Retinal pigment epithelial cell (primary cell): ENCODE measurements around the gene ARL4A.

Source experiments
- DNase-seq: peaks from one replicate; pipeline ENCODE4 v3.0.0-alpha.2; 2010; ENCODE audit warnings: low read depth
- H3K4me3 ChIP-seq: 2 replicates; pipeline ENCODE4 v1.5.1; 2011; ENCODE audit warnings: mild to moderate bottlenecking, low read length, control low read depth, moderate library complexity
- CTCF ChIP-seq: conservative IDR thresholded peaks from 2 replicates; pipeline ENCODE4 v1.5.1; 2011; ENCODE audit warnings: low read depth, low read length, control low read depth, inconsistent platforms

Gene ARL4A

GRCh38 chr7:12728192-12728538 lies 40.7 kb downstream of the ARL4A start:
- no peak overlapping the region for H3K4me3 ChIP-seq
- DNase-seq: no peak
- TF ChIP-seq CTCF: no peak

DNA sequence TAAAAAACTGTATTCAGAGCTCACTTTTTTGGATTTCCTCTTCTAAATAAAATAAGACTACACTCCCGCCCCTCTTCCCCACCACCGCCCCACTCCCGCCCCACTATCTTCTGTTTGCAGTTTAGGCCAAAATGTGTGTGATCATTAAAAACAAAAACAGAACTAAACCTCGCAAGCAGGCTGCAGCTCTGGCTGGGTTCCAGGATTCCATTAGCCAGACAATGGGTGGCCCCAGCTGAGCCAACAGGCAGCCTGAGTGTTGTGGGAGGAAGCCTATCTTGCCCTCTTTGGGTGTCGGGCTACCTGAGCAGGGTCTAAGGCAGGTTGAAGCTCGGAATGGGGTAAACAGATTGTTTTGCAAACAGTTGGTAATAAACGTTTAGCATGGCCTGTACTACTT lies 41.7 kb downstream of the ARL4A start:
- no peak for TF ChIP-seq CTCF
- no peak for DNase-seq
- no peak overlapping the region for H3K4me3 ChIP-seq

DNA sequence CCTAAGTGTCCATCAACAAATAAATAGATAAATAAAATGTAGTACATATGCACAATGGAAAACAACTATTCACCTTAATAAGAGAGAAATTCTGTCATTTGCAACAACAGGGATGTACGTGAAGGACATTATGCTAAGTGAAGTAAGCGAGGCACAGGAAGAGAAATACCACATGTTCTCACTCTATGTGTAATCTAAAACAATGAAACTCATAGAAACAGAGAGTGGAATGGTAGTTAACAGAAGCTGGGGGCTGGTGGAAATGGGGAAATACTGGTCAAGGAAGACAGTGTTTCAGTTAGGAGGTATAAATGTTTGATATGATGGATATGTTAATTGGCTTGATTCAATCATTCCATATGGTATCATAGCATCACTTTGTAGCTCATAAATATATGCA lies 43.1 kb downstream of the ARL4A start:
- H3K4me3 ChIP-seq: no peak overlapping the region
- no peak for DNase-seq
- no peak for TF ChIP-seq CTCF

- H3K4me3 ChIP-seq: no peak overlapping the region
- peak; percentile 22 for TF ChIP-seq CTCF
- no peak for DNase-seq
Measured at GRCh38 chr7:12731214-12731656, 43.8 kb downstream of the ARL4A start.

DNA sequence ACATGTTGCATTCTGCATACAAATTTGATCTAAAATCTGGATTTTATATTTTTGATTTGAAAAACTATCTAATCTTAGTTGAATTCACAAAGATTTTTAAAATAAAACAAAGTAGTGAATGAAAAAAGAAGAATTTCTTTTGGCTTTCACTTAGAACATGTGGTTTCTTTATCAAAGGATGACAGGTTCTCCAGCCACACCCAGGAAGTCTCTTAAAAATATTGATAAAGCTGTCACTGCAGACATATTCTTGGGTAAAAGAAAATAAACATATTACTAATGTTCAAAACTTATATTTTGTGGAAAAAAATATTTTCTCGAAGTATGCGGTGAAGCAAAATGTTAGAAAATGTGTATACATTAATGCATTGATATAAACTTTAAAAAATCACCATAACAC lies 44.3 kb downstream of the ARL4A start:
- no peak for TF ChIP-seq CTCF
- no peak for DNase-seq
- H3K4me3 ChIP-seq: no peak overlapping the region

DNA sequence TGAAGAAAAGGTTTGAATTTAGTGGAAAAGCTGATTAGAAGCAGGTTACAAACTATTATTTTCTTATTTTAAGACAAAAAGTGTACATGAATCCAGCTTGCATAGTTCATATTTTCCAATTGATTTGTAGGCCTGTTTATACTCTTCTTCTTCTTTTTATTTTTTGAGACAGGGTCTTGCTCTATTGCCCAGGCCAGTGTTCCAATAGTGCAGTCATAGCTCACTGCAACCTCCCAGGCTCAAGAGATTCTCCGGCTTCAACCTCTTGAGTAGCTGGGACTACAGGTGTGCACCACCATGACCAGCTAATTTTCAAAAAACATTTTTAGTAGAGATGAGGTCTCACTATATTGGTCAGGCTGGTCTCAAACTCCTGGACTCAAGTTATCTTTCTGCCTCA lies 45.0 kb downstream of the ARL4A start:
- DNase-seq: no peak
- no peak for TF ChIP-seq CTCF
- H3K4me3 ChIP-seq: no peak overlapping the region

GRCh38 chr7:12735923-12736322 lies 48.5 kb downstream of the ARL4A start:
- no peak for DNase-seq
- no peak for TF ChIP-seq CTCF
- H3K4me3 ChIP-seq: no peak overlapping the region
